Upper lobe of left lung (tissue), 6 donors: ENCODE measurements around the gene P2RX3. TPM values are rescaled to one million over a fixed set of nuclear protein-coding genes. Genes with fewer than 3 reads are reported as not detected.

ENCODE experiments used
- ATAC-seq, 2 donors: fragments of 200-7000 bp; cut with Tn5 transposase; one replicate each; pipeline ENCODE4 v1.9.1; 2022; ENCODE audit warnings: mild to moderate bottlenecking in 2 of 2, moderate library complexity in 2 of 2; ENCODE audit not compliant: low FRiP score in 2 of 2
- DNase-seq, 2 donors: peaks; one replicate each; pipeline ENCODE4 v3.0.0-alpha.2; 2019 to 2020
- H3K27ac ChIP-seq, 4 donors: fragments of 200-600 bp; sonication (generic); one replicate each; pipeline ENCODE4 v1.5.1; 2016 to 2019
- H3K27me3 ChIP-seq, 4 donors: fragments of 200-600 bp; sonication (generic); one replicate each; pipeline ENCODE4 v1.5.1; 2017 to 2019
- H3K36me3 ChIP-seq, 4 donors: fragments of 200-600 bp; sonication (generic); one replicate each; pipeline ENCODE4 v1.5.1; 2016 to 2019
- H3K4me1 ChIP-seq, 4 donors: fragments of 200-600 bp; sonication (generic); one replicate each; pipeline ENCODE4 v1.5.1; 2018 to 2019
- H3K4me3 ChIP-seq, 4 donors: fragments of 200-600 bp; sonication (generic); one replicate each; pipeline ENCODE4 v1.5.1; 2017 to 2019; ENCODE audit warnings: mild to moderate bottlenecking in 2 of 4, moderate library complexity in 1 of 4
- H3K9me3 ChIP-seq, 4 donors: fragments of 200-600 bp; sonication (generic); one replicate each; pipeline ENCODE4 v1.5.1; 2018 to 2019
- CTCF ChIP-seq, 6 experiments: fragments of 450-650 bp in 4 of 6; fragments of 200-600 bp in 2 of 6; sonication (generic) in 2 of 6; IDR thresholded peaks; one replicate each; pipeline ENCODE4 v1.5.1; 2016 to 2019; ENCODE audit warnings: antibody characterized with exemption in 6 of 6
- EP300 ChIP-seq, 4 donors: sonication (generic); formaldehyde crosslinking; IDR thresholded peaks; one replicate each; pipeline ENCODE4 v1.5.1; 2017; ENCODE audit warnings: antibody characterized with exemption in 4 of 4, control low read depth in 2 of 4
- POLR2A ChIP-seq, 4 donors: fragments of 450-650 bp; IDR thresholded peaks; one replicate each; pipeline ENCODE4 v1.5.1; 2016 to 2017; ENCODE audit warnings: antibody characterized with exemption in 4 of 4, mild to moderate bottlenecking in 2 of 4
- POLR2AphosphoS5 ChIP-seq, 2 donors: sonication (generic); formaldehyde crosslinking; IDR thresholded peaks; one replicate each; pipeline ENCODE4 v1.5.1; 2017; ENCODE audit warnings: antibody characterized with exemption in 2 of 2
- WGBS, 2 donors: methylation state at CpG; one replicate each; pipeline ENCODE4 v1.1.5; 2017 to 2018; 5-methylcytosine and 5-hydroxymethylcytosine counted together
- total RNA-seq, 6 donors: library from RNA; depleted of rRNA in 4 of 6; stranded (reverse); fragments of >200 nt in 4 of 6; gene quantifications; one replicate each; pipeline versions ENCODE4 v1.1.0 to v1.2.1, GENCODE V29; 2016 to 2021
- donor health status: DM: no; HTN: no; CAD: no; lungs with moderate emphysema.
- donor health status: DM: no; HTN: yes; CAD: no; lungs with severe emphysema.

The P2RX3 gene
- total RNA-seq, 6 donors from 2014 or later = not detected

DNA sequence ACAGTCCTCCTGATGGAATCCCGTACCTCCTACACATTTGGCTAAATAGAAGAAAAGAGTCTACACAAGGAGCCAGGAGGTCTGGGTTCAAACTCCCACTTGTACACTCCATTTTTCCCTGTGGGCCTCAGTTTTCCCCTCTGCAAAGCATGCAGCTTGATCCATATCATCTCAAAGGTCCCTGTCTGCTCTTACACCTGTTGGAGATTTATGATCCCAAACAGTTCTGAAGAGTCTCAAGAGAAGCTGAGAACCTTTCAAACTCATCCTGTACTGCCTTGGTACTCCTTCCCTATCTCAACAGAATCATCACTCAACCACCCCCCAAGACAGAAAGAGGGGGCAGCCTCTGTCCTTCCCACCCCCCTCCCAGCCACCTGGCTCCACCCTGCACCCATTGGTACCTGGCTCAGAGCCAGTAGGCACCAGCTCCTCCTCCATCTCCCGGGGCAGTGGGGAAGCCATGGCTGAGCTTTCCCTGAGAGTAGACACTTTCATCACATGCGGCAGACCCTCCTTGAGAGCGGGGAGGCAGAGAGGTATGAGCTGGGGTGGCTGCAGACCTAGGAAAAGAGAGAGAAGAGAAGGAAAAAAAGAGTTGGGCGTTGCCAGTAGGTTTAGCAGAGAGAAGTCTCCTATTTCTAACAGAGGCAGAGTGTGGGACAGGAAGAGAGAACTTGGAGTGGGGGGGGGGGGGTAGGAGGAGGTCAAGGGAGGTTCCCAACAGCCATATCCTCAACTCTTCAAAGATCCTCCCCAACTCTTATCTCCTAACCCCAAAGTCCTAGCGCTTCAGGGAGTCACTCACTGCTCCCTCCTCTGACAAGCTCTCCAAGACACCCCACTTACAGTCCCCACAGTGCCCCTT, 16.5 kb upstream of the P2RX3 start:
- Histone ChIP-seq H3K27me3 (no peaks in the 10 kb centered on the region), H3K36me3 (peaks cover 11 to 47% (median 32%) of the 10 kb centered on the region in 4 donors), H3K4me3 (peak overlapping the region in 3 of 4 donors; percentile 62 to 91 (median 85)), H3K9me3 (no peaks in the 10 kb centered on the region), H3K27ac (peak overlapping the region; percentile 96 to 97 (median 96)), H3K4me1 (peaks cover 71 to 83% (median 80%) of the 10 kb centered on the region in 4 donors)
- DNase-seq = no peak
- TF ChIP-seq POLR2AphosphoS5 (IDR thresholded peaks at IDR 0.05) = no peak
- no peak for TF ChIP-seq EP300 (IDR thresholded peaks at IDR 0.05)
- ATAC-seq = peak in 1 of 2 donors; percentile 0
- WGBS, 2 donors = 37 to 39% methylated on average over 6 of the region's 6 CpGs

DNA sequence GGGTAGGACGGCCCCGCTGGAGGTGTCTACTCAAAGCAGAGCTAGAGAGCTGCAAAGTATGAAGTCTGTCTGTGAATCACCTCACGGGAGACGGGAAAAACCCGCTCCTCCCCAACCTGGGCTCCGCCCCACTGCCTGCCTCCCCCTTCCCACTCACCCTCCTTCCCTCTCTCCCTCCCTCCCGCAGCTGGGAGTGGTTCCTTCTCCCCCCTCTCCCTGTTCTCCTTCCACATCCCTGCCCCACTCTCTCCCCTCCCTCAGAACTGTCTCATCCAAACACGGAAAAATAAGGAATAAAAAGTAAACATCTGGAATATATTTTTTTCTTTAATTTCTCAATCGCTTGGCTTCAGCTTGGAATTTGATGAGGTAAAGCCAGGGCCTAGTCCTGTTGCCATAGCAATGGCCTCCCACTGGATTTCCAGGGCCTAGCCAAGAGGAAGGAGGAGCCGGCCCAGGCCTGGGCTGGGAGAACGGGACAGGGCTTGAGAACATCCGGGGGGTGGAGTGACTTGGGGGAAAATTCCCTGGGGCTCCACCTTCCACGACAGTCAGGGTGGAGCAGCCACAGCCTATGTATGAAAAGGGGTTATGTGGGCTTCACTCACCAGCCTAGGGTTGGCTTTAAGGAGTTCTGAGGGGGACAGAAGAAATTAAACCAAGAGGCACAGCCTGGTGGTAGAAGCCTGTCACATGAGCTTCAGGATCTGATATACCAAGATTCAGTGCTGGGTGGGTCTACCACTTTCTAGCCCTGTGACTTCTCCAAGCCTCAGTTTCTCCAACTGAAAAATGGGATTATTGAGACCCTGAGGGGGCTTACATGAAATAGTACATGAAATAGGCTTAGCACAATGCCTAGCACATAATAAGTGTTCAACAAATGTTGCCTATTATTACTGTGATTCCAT, 15.6 kb upstream of the P2RX3 start:
- peak in 3 of 4 donors; percentile 35 to 61 (median 55) for TF ChIP-seq POLR2A (IDR thresholded peaks at IDR 0.05)
- TF ChIP-seq CTCF (IDR thresholded peaks at IDR 0.05) = peak in 1 of 6 experiments; percentile 23
- TF ChIP-seq POLR2AphosphoS5 (IDR thresholded peaks at IDR 0.05) = peak; percentile 30 to 67
- TF ChIP-seq EP300 (IDR thresholded peaks at IDR 0.05) = peak in 1 of 4 donors; percentile 45
- peaks cover 67 to 78% (median 75%) of the 10 kb centered on the region in 4 donors for H3K4me1 ChIP-seq

DNA sequence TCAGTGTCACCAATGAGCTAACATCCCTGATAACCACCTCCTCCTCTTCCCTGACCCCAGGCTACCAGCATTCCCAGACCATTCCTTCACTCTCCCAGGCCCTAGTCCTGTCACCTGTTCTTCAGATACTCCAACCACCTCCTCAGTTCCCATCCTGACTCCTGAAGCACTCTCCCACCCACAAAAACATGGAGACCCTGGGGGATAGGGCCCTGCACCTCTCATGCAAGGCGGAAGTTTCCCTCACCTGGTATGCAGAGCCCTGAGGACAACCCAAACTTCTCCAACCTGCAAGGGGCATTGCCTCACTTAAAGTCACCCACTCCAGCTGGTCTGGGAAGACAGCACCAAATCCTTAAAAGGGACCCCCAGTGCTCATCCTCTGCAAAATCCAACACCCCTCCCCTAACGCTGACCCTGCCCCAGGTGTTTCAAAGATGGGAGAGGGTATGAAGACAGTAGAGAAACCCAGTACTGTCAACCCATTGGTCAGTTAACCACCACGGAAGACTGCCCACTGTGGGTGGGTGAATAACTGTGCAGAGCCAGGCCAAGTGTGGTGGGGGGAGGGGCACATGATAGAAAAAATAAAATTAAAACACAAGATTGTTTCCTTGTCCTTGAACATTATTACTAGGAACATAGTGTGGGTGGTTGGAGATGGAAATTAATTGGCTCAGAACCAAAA, 14.8 kb upstream of the P2RX3 start:
- Histone ChIP-seq H3K4me3 (peak overlapping the region; percentile 62 to 91 (median 86)), H3K27me3 (no peaks in the 10 kb centered on the region), H3K36me3 (peaks cover 4 to 47% (median 32%) of the 10 kb centered on the region in 4 donors), H3K4me1 (peaks cover 59 to 70% (median 67%) of the 10 kb centered on the region in 4 donors), H3K9me3 (no peaks in the 10 kb centered on the region), H3K27ac (peak overlapping the region; percentile 96 to 97 (median 96))
- ATAC-seq (no peak), DNase-seq (no peak)
- TF ChIP-seq POLR2A (IDR thresholded peaks at IDR 0.05) (no peak), POLR2AphosphoS5 (IDR thresholded peaks at IDR 0.05) (no peak)
- WGBS, 2 donors = 40 to 60% methylated on average over 3 of the region's 3 CpGs

More for the DNA sequence above, 15.6 kb upstream of the P2RX3 start:
- H3K4me3 ChIP-seq = peak overlapping the region in 3 of 4 donors; percentile 62 to 91 (median 85)
- ATAC-seq (peak; percentile 79 to 86), DNase-seq (peak; percentile 72 to 94)
- peak overlapping the region; percentile 96 to 97 (median 96) for H3K27ac ChIP-seq
- 26 to 36% methylated on average over 11 to 13 of the region's 13 CpGs for WGBS, 2 donors
- no peaks in the 10 kb centered on the region for H3K9me3 ChIP-seq
- H3K36me3 ChIP-seq = peaks cover 4 to 47% (median 31%) of the 10 kb centered on the region in 4 donors
- no peaks in the 10 kb centered on the region for H3K27me3 ChIP-seq

- peak overlapping the region; percentile 62 to 91 (median 86) for H3K4me3 ChIP-seq
- 29 to 42% methylated on average over 6 of the region's 9 CpGs for WGBS, 2 donors
- peaks cover 4 to 47% (median 35%) of the 10 kb centered on the region in 4 donors for H3K36me3 ChIP-seq
- peaks cover 54 to 65% (median 62%) of the 10 kb centered on the region in 4 donors for H3K4me1 ChIP-seq
- H3K27ac ChIP-seq = peak overlapping the region; percentile 96 to 97 (median 96)
- TF ChIP-seq POLR2A (IDR thresholded peaks at IDR 0.05) (no peak), CTCF (IDR thresholded peaks at IDR 0.05) (no peak), POLR2AphosphoS5 (IDR thresholded peaks at IDR 0.05) (no peak), EP300 (IDR thresholded peaks at IDR 0.05) (no peak)
- no peaks in the 10 kb centered on the region for H3K27me3 ChIP-seq
- ATAC-seq (no peak), DNase-seq (no peak)
- no peaks in the 10 kb centered on the region for H3K9me3 ChIP-seq
Measured at GRCh38 chr11:57323855-57324153, 14.3 kb upstream of the P2RX3 start.

- peak in 1 of 2 donors; percentile 84 for DNase-seq
- Histone ChIP-seq H3K4me3 (peak overlapping the region; percentile 62 to 91 (median 86)), H3K4me1 (peaks cover 52 to 64% (median 60%) of the 10 kb centered on the region in 4 donors), H3K36me3 (peaks cover 4 to 47% (median 35%) of the 10 kb centered on the region in 4 donors), H3K9me3 (no peaks in the 10 kb centered on the region), H3K27me3 (no peaks in the 10 kb centered on the region), H3K27ac (peak overlapping the region; percentile 96 to 97 (median 96))
- no peak for TF ChIP-seq EP300 (IDR thresholded peaks at IDR 0.05)
- TF ChIP-seq POLR2A (IDR thresholded peaks at IDR 0.05) = peak in 1 of 4 donors; percentile 7
- WGBS, 2 donors = 6 to 11% methylated on average over 3 to 23 of the region's 64 CpGs
- ATAC-seq = peak in 1 of 2 donors; percentile 2
Measured at GRCh38 chr11:57324154-57324885, 13.8 kb upstream of the P2RX3 start.
